ENCODE measurements around the gene GJD3.

DNA sequence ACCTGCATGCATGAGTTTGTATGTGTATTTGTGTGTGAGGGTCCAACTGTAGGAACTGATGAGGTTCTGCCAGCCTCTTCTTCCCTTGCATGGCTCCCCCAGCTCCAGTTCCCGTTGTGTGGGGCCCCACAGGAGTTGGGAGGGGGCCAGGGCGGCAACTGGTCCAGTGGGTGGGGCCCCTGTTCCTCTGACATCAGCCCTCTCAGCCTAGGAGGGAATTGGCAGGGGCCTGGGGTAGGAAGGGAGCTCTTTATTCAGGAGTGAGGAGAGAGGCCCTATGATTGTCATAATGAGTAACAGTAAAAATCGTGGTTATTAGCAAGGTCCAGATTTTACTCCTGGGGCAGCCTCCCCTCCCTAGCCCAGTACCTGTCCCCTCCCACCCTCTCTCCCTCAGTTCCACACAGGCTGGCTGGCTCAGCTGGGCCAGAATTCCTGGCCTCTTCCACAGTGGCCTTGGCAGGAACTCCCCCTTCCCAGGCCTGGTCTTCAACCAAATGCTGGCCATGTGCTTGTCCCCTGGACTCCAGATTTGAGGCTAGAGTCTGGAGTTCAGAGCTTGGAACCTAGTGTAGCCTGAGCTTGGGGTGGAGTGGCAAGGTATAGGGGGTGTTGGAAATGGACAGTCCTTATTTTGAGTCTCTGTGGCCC lies 36.7 kb downstream of the GJD3 start:
- no peak for TF ChIP-seq POLR2AphosphoS5 (IDR thresholded peaks at IDR 0.05; ENCODE audit: low read depth, low read length)
- TF ChIP-seq SIN3A (IDR thresholded peaks at IDR 0.05; ENCODE audit: borderline replicate concordance, insufficient read depth, low read length) = no peak
